NCI-H2029 treated with DMSO at 0.1 percent for 48 hours (cell line): ENCODE data around the gene ASAP2.

Experiments
- DNase-seq: peaks from one replicate; lab custom pipeline; 2025; lab: John Stamatoyannopoulos, UW

Gene ASAP2

DNA sequence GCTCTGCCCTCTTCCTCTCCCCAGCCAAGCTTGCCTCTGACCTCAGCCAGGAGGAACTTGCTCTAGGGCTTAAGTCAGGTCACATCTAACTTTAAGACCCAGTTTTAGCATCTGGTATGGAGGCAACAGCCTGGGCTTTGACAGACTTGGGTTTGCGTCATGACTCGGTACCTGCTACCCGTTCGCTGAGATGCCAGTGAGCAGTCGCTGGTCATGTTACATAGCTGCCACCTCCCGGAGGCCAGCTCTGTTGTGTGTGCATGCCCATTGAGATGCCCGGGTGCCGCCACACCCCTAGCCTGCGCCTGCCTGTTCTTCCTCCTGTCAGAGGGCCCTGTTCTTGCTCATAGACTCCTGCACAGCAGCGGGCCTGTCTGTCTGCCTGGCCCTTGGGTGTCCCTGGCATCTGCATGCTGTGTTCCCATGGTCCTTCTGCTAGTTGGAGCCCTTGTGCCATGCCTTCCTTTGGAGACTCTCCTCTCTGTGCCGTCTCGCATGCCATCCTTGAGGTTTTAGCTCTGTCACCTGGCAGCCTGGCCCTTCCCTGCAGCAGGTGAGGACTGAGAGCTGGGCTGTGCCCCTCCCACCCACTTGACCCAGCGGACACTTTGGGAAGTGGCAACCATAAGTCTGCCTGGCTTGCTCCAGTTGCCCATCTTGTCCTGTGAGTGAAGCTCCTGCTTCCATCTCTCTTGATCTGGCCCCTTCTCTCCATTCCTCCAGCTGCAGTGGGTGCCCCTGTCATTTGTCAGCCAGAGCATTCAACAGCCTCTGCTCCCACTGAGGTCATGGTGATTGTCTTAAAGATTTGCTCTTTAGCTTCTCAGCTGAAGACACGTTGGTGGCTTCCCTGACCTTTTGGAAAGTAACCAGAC is 24.9 kb downstream of the ASAP2 start:
- no peak for DNase-seq

DNA sequence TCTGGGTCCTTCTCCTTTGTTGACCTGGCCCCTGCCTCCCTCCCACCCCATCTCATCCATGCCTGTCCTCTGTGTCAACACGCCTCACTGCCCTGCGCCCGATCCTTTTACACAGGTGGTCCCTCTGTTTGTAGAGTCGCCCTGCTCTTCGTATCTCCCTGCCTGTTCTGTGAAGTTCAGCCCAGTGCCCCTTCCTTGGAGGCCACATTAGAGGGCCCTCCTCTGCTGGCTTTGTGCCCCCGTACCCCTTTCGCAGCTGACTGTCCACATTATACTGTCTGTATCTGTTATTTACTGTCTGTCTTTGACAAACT is 25.5 kb downstream of the ASAP2 start:
- no peak for DNase-seq

DNA sequence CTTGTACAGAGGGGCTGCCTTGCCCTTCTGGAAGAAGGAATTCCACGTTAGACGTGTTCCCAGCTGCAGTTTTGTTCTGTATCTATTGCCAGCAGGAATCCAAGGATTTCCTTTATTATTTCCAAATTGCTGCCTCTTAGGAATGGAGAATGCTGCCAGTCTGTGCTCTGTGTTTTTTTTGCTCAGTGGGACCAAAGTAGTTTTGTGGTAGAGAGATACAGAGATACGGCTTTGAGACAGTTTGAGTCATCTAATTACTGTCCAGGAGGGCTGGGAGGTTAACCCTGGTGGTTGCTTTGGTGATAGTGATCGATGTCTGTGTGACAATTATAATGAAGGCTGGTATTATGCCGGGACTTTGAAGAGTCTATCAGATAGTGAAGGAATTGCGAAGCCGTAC is 26.3 kb downstream of the ASAP2 start:
- DNase-seq, result no peak

DNA sequence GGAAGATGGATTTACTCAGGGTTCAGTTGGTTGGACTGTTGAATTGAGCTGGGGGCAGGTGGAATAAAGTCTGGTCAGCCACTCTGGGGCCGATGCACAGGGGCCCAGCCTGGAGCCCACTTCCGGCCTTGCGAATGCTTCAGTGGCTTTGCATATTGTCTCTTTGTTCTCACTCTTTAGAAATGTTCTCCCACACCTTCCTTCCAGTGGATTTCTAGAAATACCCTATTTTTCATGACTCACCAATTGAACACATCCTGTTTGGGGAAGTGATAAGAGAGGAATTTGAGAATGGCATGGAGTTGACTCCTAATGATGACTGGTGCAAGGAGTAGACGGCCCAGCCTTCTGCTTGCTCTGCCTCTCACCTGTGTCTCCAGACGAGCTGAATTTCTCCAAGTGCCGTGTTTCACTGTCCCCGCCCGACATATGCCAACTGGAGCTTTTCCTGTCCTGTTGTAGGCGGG is 28.1 kb downstream of the ASAP2 start:
- no peak for DNase-seq

DNA sequence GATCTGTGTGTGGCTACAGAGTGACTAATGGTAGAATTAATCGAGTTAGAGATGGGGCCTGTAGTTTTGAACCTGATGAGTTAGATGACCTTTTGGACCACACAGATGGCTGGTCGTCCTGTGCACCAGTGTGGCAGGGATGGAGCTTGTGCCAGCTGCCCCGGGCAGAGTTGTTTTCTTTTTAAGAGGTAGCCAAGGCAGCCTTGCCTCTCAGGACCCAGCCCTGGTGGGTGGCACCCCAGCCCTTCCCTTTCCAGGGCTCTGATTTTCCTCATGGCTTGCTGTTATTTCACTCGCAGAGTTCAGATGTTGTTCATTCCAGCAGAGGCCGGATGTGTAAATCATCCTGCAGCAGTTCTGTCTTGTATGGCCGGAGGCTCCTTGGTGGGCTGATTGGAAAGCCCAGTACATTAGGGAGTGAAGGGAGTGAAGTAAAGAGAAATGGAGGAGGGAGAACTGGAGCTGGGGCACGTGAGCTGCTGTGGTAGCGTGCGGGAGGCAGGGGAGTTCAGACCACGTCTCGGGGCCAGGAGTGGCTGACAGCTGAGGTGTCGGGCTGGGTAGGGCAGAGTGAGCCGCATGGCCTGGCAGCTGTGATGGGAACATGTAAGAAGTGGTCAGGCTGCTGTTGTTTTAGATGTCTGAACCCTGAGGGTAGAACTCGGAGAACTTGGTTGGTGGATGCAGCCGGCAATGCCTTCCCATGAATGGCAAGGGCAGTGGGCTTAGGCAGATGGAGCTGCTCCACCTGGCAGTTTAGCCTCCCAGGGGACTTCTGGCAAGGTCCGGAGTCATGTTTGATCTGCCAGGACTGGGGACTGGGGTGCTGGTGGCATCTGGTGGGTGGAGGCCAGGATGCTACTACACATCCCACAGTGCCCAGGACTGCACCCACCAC is 28.8 kb downstream of the ASAP2 start:
- DNase-seq, result no peak

DNA sequence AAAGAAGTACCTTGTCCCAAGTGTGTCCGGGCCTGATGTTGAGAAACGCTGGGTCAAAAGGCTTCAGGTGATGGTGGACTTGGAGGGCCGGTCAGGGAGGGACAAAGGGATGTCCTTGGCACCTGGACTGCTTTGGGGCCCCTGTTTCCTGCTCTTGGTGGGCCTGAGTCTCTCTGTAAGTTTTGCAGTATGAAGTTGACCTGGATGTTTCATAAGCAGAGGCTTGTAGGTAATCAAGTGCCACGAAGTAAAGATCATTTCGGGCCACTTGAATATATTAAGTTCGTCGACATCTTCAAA is 29.4 kb downstream of the ASAP2 start:
- DNase-seq, result no peak

DNA sequence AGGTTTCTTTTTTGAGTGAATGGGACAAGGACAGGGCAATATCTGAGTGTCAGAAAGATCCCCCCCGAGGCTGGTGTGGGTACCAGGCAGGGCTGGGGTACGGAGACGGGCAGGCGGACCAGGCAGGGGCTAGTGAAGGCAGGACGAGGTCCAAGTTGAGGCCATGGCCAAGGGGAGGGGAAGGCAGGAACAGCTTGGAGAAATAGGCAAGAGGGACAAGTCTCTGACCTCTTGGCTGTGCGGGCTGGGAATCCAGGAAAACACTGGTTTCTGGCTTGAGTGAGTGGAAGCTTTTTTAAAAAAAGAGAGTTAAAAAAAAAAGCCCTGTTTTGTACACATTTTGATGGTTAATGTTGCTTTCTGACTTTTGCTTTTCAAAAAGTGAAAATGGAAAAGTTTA is 30.3 kb downstream of the ASAP2 start:
- no peak for DNase-seq

DNA sequence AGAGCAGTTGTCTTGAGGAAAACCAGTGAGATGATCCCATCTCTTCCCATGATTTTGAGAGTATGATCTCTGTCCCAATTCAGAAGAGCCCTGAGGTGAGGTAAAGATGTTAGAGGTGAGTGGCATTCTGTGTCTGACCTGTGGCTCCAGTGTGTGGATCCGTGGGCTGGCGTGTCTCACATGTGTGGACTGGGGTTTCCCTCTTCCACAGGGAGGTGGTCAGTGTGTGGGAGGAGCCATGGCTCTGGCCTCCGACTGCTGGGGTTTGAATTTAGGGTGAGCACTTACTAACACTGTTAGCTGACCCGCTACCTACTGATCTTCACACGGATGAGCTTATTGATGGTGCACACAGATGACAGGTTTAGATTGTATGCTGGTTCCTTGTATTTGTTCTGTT is 31.2 kb downstream of the ASAP2 start:
- no peak for DNase-seq

DNA sequence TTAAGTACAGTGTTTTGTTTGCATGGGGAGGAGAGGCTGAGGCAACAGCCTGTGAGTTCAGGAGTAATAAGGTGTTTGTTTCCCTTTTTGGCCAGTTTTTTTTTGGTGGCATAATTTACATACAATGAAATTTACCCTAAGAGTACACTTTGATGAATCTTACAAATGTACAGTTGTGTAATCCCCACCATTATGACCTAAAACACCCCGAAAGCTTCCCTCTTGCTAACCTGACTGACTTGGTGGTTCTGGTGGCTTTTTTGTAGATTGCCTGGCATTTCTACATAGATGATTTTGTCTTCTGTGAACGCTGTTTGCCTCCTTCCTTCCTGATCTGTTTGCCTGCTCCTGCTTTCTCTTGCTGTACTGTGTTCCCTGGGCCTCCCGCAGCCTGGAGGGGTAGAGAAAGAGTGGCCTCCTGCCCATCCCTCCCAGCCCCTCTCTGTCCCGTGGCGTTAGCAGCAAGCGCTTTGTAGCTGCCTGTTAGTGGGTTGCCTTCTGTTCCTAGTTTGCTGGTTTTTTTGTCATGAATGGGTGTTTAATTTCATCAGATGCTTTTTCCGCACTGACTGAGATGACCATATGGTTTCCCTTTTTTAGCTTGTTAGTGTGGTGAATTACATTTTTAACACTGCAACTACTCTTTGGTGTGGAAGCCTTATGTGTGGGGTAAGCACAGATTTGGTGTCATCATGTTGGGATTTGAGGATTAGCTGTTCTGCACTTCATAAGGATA is 32.1 kb downstream of the ASAP2 start:
- no peak for DNase-seq

DNA sequence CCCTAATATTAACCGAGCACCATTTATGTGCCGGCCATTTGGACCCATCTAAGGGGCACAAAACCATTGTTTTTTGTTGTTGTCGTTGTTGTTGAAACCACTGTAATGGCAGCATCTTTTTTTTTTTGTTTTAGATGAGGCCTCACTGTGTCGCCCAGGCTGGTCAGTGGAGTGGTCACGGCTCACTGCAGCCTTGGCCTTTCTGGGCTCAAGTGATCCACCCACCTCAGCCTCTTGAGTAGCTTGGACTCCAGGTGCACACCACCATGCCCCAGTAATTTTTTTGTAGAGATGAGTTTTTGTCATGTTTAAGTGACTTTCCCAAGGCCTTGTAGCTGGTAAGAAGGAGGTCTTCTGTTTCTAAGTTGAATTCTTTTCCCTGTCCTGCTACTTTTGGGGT is 33.0 kb downstream of the ASAP2 start:
- DNase-seq, result no peak

DNA sequence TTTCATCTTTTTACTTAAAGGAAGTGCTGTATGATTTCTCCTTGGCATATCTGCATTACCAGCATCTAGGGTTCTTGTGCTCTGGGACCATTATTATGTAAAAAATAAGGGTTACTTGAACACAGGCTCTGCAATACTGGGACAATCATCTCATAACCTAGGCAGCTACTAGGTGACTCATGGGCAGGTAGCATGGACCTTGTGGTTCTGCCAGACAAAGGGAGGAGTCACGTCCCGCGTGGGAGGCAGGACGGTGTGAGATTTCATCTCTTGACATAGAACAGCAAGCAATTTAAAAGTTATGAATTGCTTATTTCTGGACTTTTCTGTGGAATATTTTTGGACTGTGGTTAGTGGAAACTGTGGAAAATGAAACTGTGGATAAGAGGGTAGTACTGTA is 34.1 kb downstream of the ASAP2 start:
- no peak for DNase-seq

DNA sequence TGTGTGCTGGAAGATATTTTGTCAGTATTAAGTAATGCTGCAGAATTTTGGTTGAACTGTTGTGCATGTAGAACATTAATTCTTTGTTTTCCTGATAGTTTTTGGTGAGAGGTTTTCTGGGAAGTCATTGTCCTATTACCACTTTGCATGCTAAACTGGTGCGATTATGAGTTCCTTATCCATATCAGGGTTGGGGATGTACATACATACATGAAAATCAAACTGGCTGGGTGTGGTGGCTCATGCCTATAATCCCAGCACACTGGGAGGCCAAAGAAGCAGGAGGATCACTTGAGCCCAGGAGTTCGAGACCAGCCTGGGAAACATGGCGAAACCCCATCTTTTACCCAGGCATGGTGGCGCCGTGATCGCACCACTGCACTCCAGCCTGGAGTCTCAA is 34.6 kb downstream of the ASAP2 start:
- no peak for DNase-seq

DNA sequence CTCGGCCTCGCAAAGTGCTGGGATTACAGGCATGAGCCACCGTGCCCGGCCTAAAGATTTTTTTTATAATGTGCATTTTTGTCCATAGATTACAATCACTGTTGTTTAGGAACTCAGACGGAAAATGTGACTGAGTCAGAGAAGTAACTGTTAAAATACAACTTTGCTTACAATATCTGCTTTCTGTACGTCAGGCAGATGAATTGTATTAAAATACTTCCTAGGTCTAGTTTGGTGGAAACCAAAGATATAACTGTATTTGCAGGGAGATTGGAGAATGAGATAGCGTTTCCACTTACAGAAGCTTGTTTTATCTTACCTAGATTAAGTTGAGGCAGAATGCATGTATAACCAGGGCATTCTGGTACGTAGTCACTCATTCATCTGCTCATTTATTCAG is 36.7 kb downstream of the ASAP2 start:
- DNase-seq, result no peak

DNA sequence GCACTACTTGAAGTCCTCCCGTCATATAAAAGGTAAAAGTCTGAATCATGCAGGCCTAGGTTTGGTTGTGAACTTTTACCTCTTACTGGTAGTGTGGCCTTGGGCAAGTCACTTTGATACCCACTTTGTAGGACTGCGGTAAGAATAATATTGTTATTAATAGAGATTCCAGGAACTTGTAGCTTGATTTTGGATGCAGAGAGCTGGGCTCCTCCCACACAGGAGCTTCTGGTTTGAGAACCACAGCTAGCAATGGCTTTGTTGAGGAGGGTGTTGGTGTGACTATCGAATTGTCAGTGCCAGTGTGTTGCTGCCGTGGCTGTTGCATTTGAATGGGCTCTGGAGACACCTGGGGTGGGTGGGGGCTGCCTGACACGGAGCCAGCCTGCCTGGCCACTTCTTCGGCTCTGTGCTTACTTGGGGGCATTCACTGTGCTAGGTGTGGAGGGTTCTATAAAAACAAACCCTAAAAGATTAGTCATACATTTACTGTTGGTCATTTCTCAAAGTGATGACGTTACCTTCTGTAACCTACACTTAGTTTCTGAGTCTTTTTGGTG is 38.5 kb downstream of the ASAP2 start:
- DNase-seq, result no peak

DNA sequence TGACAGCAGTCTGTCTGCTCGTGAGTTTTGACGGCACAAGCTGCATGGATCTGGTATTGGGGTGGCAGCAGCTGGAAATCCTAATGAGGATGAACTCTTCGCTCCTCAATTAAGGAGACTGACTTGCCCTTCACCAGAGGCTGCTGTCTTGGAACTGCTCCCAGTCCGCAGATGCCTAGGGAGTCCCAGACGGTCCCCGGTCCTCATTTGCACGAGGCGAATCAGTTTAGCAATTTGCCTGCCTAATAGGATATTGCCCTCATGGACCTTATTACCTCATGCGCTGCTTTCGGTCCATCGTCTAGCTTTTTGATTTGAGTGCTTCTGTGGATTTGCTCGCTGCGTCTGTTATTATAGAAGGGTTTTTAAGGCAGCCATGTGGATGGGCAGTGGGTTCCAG is 40.6 kb downstream of the ASAP2 start:
- DNase-seq, result no peak

DNA sequence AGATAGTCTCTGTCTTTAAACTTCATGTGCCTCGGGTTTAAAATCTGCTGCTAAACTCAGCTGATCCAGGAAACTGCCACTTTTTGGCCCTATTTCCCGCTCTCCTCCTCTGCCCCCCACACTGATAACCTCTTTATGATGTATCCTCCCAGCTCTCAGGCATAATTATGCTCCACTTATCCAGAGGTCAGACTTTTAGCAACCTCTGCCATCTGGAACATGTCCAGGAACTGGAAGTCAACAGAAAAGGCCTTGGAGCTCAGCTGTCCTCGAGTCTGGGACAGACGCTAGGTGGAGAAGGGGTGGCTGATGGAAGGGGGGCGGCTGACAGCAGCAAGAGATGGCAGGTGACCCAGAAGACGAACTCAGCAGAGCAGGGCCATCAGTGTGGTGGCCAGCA is 41.2 kb downstream of the ASAP2 start:
- peak; percentile 31 for DNase-seq

DNA sequence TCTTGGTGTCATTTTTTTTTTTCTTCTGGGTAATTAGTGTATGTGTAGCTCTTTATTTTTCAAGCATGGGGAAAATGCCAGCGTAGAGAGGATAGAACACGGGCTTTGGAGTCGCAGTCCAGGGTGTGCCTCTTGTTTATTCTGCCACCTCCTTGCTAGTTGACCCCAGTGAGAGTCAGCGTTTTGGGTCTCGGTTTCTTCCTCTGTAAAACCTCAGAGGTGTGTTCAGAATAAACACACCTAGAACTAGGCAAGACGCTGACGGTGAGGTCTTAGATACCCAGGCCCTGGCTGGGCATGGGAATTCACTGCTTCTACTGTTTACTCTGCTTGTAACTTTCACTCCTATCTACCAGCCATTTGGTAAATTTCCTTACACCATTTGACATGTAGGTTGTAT is 41.8 kb downstream of the ASAP2 start:
- no peak for DNase-seq

DNA sequence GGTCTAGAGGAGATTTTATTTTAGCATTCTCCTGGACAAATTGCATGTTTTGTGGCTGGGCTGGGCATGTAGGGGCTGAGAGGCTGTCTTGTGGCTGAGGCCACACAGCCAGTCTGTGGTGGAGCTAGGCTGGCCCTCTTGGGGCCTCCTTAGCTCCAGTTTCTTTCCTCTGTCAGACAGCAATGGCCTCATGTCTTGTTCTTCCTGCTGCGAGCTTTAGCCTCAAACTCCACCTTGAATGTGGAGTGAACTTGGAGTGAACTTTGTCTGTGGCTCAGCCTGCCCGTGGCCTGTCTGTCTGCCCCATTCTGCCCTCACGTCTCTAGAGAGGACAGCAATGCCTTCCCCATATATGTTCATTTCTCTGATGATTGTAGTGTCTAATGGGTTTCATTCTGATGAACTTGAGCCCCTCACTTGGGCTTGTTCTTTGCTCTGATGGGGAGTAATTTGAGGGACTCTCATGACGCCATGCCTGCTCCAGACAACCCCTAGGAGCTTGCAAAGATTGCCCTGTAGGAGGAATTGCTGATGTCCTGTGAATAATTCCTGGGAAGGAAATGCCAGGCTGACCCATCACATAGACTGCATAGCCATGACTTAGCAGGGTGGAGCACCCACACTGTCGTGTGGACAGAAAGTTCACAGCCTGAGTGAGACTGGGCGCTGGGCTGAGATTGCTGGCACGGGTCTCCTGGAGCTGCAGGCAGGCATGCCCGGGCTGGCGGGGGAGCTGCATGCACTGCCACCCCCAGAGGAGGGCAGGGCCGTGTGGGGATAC is 42.6 kb downstream of the ASAP2 start:
- no peak for DNase-seq

DNA sequence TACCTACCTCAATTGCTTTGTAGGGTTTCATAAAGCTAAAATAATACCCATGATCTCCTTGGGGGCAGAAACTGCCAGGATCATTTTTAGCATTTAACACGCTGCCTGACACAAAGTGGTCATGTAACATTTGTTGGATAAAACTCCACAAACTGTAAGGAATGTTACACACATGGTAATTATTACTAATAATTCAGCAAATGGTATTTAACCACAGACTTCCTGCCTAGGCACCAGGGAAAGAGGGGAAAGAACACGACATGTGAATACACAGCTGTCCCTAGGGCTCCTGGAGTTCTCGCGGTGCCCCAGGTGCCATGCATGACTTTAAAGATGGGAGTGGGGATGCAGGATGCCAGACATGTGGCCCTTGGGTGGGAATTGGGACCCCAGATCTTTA is 43.5 kb downstream of the ASAP2 start:
- DNase-seq, result no peak

DNA sequence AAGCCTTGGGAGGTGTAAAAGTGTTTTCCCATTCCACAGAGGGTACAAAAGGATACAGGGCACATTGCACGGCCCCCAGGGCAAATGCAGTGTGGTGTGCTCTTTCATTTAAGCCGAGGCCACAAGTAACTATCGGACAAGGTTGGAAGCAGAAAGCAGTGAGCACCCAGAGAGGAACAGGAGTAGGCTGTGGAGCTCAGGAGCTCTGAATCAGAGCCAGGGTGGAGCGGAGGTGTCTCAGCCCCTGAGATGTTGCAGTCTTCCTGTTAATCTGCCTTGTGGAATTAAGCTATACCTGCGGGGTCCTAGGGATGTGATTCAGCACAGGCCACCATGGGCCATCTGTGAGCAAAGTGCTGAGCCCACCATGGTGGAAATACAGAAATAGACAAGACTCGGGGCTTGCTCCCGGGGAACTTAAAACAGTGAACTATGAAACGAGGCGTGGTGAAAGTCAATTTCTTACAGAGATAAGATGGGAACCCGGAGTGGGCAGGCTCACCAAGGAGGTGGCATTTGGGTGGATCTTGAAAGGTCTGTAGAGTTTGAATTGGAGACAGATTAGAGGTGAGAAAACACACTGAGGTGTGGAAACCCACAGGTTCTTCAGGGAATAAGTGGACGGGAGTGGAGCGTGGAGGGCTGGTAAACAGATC is 44.0 kb downstream of the ASAP2 start:
- no peak for DNase-seq
